DND-41 (cell line): ENCODE measurements around the gene IQGAP2.

Experiments used
- ATAC-seq: fragments of 200-7000 bp; cut with Tn5 transposase; 3 replicates; pipeline ENCODE4 v1.9.1; 2021; ENCODE audit warnings: low read depth; ENCODE audit not compliant: insufficient read depth
- DNase-seq: peaks from one replicate; pipeline ENCODE4 v3.0.0-alpha.2; 2020
- H2AFZ ChIP-seq: 2 replicates; pipeline ENCODE4 v1.6.0; 2012; ENCODE audit warnings: low read depth, low read length
- H3K27ac ChIP-seq: 2 replicates; pipeline ENCODE4 v1.5.1; 2012; ENCODE audit warnings: low read length, inconsistent platforms
- H3K27me3 ChIP-seq: fragments of 200-600 bp; sonication (generic); 2 replicates; pipeline ENCODE4 v1.6.0; 2012; ENCODE audit warnings: low read length, mild to moderate bottlenecking, inconsistent platforms; ENCODE audit not compliant: insufficient read depth, poor library complexity
- H3K36me3 ChIP-seq: 2 replicates; pipeline ENCODE4 v1.5.1; 2012; ENCODE audit warnings: low read length, inconsistent platforms; ENCODE audit not compliant: insufficient read depth
- H3K4me1 ChIP-seq: 2 replicates; pipeline ENCODE4 v1.5.1; 2012; ENCODE audit warnings: mild to moderate bottlenecking, low read length; ENCODE audit not compliant: insufficient read depth
- H3K4me2 ChIP-seq: 2 replicates; pipeline ENCODE4 v1.6.0; 2012; ENCODE audit warnings: mild to moderate bottlenecking, moderate library complexity, low read length, inconsistent platforms; ENCODE audit not compliant: insufficient read depth
- H3K4me3 ChIP-seq, 2 experiments: fragments of 200-600 bp in 1 of 2; shearing (Covaris generic) in 1 of 2; 2 replicates each; pipeline ENCODE4 v1.5.1; 2012 to 2016; ENCODE audit warnings: inconsistent platforms in 2 of 2, low read length in 2 of 2, mild to moderate bottlenecking in 2 of 2, low read depth in 1 of 2, moderate library complexity in 1 of 2
- H3K79me2 ChIP-seq: 2 replicates; pipeline ENCODE4 v1.6.0; 2012; ENCODE audit warnings: low read length, inconsistent platforms; ENCODE audit not compliant: insufficient read depth
- H3K9ac ChIP-seq: 2 replicates; pipeline ENCODE4 v1.6.0; 2012; ENCODE audit warnings: low read depth, mild to moderate bottlenecking, inconsistent platforms, low read length, moderate library complexity
- H3K9me3 ChIP-seq: 2 replicates; pipeline ENCODE4 v1.5.1; 2012; ENCODE audit warnings: low read length, moderate library complexity, mild to moderate bottlenecking, inconsistent platforms; ENCODE audit not compliant: insufficient read depth, severe bottlenecking
- H4K20me1 ChIP-seq: 2 replicates; pipeline ENCODE4 v1.6.0; 2012; ENCODE audit warnings: low read length; ENCODE audit not compliant: insufficient read depth
- EZH2 ChIP-seq: IDR thresholded peaks from 3 replicates; pipeline ENCODE4 v1.6.1; 2012; ENCODE audit warnings: borderline replicate concordance, low read depth, mild to moderate bottlenecking, moderate library complexity, low read length, inconsistent platforms; ENCODE audit not compliant: severe bottlenecking
- TF ChIP-seq, protein P1 (sequence below): IDR thresholded peaks from 2 replicates; pipeline ENCODE4 v1.5.1; 2012; ENCODE audit warnings: borderline replicate concordance, low read length, moderate library complexity, mild to moderate bottlenecking; ENCODE audit not compliant: poor library complexity, severe bottlenecking; ENCODE audit errors: extremely low read depth

The IQGAP2 gene

DNA sequence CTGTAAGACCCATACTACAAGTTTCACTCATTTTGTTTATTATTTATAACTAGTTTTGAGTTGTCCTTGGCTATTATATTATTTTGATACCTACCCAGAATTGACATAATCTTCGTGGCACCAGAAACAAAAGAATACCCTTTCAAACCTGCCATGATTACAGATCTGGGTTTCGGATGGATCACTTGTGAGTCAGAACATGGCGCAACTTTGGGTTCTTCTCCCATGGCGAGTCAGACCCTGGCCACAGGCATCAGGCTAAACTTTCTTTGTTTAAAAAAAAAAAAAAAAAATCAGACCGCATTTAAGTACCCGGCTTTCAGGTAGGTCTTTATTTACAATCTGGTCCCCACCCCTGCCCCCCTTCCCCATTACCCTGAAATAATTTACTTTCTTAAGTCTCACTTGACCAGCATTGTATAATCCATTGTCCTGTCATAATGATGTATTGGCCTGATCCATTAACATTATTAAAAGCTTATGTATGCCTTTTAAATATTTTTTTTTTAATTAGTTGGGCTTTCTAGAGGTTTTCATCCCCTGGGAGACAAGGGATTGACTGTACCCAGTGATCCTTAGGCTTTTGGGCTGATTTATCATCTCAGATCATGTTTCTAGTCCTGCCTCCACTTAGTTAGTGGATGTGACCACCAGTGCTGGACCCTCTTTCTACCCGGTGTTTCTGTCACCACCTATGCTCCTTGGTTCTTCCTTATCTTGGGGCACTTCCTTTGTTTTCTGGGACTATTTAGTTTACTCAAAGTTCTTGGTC lies 176.3 kb downstream of the IQGAP2 start:
- no peaks in the 10 kb centered on the region for H4K20me1 ChIP-seq
- H3K4me1 ChIP-seq, result no peaks in the 10 kb centered on the region
- no peaks in the 10 kb centered on the region for H3K79me2 ChIP-seq
- DNase-seq (no peak), ATAC-seq (no peak)
- H3K27ac ChIP-seq, result no peak overlapping the region
- no peak for TF ChIP-seq EZH2
- TF ChIP-seq, protein P1, sequence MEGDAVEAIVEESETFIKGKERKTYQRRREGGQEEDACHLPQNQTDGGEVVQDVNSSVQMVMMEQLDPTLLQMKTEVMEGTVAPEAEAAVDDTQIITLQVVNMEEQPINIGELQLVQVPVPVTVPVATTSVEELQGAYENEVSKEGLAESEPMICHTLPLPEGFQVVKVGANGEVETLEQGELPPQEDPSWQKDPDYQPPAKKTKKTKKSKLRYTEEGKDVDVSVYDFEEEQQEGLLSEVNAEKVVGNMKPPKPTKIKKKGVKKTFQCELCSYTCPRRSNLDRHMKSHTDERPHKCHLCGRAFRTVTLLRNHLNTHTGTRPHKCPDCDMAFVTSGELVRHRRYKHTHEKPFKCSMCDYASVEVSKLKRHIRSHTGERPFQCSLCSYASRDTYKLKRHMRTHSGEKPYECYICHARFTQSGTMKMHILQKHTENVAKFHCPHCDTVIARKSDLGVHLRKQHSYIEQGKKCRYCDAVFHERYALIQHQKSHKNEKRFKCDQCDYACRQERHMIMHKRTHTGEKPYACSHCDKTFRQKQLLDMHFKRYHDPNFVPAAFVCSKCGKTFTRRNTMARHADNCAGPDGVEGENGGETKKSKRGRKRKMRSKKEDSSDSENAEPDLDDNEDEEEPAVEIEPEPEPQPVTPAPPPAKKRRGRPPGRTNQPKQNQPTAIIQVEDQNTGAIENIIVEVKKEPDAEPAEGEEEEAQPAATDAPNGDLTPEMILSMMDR, result no peak
- no peaks in the 10 kb centered on the region for H3K36me3 ChIP-seq
- H3K9me3 ChIP-seq, result no peaks in the 10 kb centered on the region
- no peak overlapping the region for H3K4me3 ChIP-seq
- no peak overlapping the region for H3K4me2 ChIP-seq
- H2AFZ ChIP-seq, result no peak overlapping the region
- H3K9ac ChIP-seq, result no peak overlapping the region
- H3K27me3 ChIP-seq, result no peaks in the 10 kb centered on the region

DNA sequence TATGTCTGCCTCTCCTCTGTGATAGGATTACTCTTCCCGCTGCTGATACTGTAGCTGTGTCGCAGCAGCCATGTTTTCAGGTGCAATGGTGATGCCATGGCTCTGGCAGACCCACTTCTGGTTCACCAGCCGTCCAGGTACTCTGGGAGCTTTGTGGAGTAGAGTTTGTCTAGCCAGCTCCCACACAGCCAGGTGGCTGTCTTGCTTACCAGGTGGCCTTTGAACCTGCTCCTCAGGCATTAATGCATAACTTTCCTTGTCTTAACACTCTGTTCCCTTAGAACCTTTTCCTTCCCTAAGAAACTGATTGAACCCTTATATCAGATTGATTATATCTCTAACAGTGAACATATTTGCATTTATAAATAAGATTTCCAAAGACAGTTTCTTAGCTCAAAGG lies 177.9 kb downstream of the IQGAP2 start:
- H3K9ac ChIP-seq, result no peak overlapping the region
- H2AFZ ChIP-seq, result no peak overlapping the region
- DNase-seq (no peak), ATAC-seq (no peak)
- H3K4me1 ChIP-seq, result no peaks in the 10 kb centered on the region
- no peaks in the 10 kb centered on the region for H3K9me3 ChIP-seq
- H3K36me3 ChIP-seq, result no peaks in the 10 kb centered on the region
- H3K27ac ChIP-seq, result no peak overlapping the region
- no peak overlapping the region for H3K4me3 ChIP-seq
- TF ChIP-seq, protein P1, result no peak
- TF ChIP-seq EZH2, result no peak
- no peak overlapping the region for H3K4me2 ChIP-seq
- H3K79me2 ChIP-seq, result no peaks in the 10 kb centered on the region
- H3K27me3 ChIP-seq, result no peaks in the 10 kb centered on the region
- no peaks in the 10 kb centered on the region for H4K20me1 ChIP-seq

DNA sequence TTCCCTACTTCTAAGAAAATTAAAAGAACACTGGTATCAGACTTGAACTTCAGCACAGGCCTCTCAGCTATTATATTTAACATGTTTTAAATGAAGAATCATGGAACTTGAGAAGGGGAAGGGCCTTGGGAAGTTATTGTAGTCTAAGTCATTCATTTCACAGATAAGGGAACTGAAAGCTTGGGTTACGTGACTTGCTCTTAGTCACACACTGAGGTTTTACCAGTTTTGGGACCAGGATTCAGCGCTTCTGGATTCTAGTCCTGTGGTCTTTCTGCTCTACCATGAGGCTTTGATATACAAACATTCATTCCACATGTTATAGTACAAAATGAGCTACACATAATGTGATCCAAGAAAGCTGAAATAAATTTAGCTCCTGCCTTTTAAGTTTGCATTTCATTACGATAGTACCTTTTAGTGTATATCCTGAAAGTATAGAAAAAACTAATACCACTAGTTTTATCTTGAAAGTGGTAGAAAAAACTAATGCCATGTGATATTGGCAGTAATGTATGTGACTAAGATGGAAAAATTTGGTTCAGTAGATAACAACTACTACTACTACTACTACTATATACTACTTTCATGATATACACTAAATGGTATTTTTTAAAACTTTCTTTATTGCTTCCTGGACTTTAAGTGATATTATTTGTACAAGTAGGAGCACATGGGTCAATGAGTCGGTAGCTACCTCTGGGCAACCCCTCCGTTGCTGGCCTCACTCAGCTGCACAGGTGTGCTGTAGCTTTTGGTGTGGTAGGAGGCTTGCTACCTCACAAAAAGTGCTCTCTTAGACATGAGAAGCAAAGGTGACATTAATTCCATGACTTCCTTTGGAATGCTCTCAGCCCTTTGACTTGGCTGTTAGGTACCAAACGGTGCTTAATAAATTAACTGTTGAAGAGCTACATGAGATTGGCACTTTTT lies 179.4 kb downstream of the IQGAP2 start:
- H3K79me2 ChIP-seq, result no peaks in the 10 kb centered on the region
- no peak overlapping the region for H3K4me3 ChIP-seq
- DNase-seq (no peak), ATAC-seq (no peak)
- no peaks in the 10 kb centered on the region for H3K9me3 ChIP-seq
- H3K9ac ChIP-seq, result no peak overlapping the region
- no peaks in the 10 kb centered on the region for H3K4me1 ChIP-seq
- H4K20me1 ChIP-seq, result no peaks in the 10 kb centered on the region
- TF ChIP-seq, protein P1, result no peak
- no peak for TF ChIP-seq EZH2
- H3K27ac ChIP-seq, result no peak overlapping the region
- H3K36me3 ChIP-seq, result no peaks in the 10 kb centered on the region
- no peaks in the 10 kb centered on the region for H3K27me3 ChIP-seq
- H2AFZ ChIP-seq, result no peak overlapping the region
- no peak overlapping the region for H3K4me2 ChIP-seq
